K562 (cell line): Measurements from ENCODE around the gene UVRAG. TPM values are rescaled to one million over a fixed set of nuclear protein-coding genes. Genes with fewer than 3 reads are reported as not detected.

Experiments
- ATAC-seq: fragments of 200-7000 bp; cut with Tn5 transposase; 3 replicates; pipeline ENCODE4 v1.9.1; 2020; ENCODE audit warnings: moderate library complexity
- BruUV-seq: library from RNA; stranded (reverse); fragments of 400-500 nt; replicated peaks from 2 replicates; lab custom pipeline; 2021; lab: Mats Ljungman, UMichigan
- CTCF ChIA-PET: fragments of 300-600 bp; formaldehyde crosslinking; extraction: SDS; loops from one replicate; lab custom pipeline; 2021; ENCODE audit warnings: low intra/inter-chr PET ratio; lab: Yijun Ruan, JAX
- POLR2A ChIA-PET: fragments of 300-600, 350-650 bp; sonication (Branson Sonifier 250); formaldehyde crosslinking; extraction: SDS; loops from one replicate; lab custom pipeline; 2021; ENCODE audit warnings: antibody characterized with exemption, inconsistent platforms; lab: Yijun Ruan, JAX
- DNase-seq, 4 experiments: peaks; one replicate each; pipeline versions ENCODE4 v3.0.0 to v3.0.0-alpha.2; 2011 to 2018; ENCODE audit warnings: low spot score in 3 of 4, mixed read lengths in 3 of 4; ENCODE audit errors: extremely low read depth in 1 of 4
- FAIRE-seq: peaks from 2 replicates; lab custom pipeline; 2011; peaks lifted over from hg19 to GRCh38; lab: Jason Lieb, UNC
- H2AFZ ChIP-seq: 2 replicates; pipeline ENCODE4 v1.6.0; 2011; ENCODE audit warnings: low read depth, low read length, control low read depth, inconsistent platforms
- H3K27ac ChIP-seq: fragments of 200-600 bp; 3 replicates; pipeline ENCODE4 v1.8.0; 2011; ENCODE audit warnings: low read depth, mild to moderate bottlenecking, control low read depth, inconsistent platforms, low read length, moderate library complexity, mixed read lengths; ENCODE audit errors: extremely low read depth
- H3K27me3 ChIP-seq, 2 experiments: fragments of 300-600 bp in 1 of 2; 2 replicates in 1 of 2; 3 replicates in 1 of 2; pipeline versions ENCODE4 v1.6.0 to v1.8.0; 2011; ENCODE audit warnings: inconsistent platforms in 2 of 2, low read length in 2 of 2, mild to moderate bottlenecking in 1 of 2, mixed read lengths in 1 of 2, moderate library complexity in 1 of 2; ENCODE audit not compliant: control insufficient read depth in 2 of 2, insufficient read depth in 2 of 2
- H3K36me3 ChIP-seq: fragments of 300-600 bp; 3 replicates; pipeline ENCODE4 v1.8.0; 2011; ENCODE audit warnings: mild to moderate bottlenecking, low read length, inconsistent platforms; ENCODE audit not compliant: control insufficient read depth, insufficient read depth
- H3K4me1 ChIP-seq, 2 experiments: fragments of 200-600 bp in 1 of 2; replicated peaks in 1 of 2; 2 replicates in 1 of 2; 3 replicates in 1 of 2; pipeline versions ENCODE4 v1.5.1 to v1.8.0; 2011; ENCODE audit warnings: inconsistent platforms in 2 of 2, low read length in 2 of 2, mild to moderate bottlenecking in 1 of 2, mixed read lengths in 1 of 2, moderate library complexity in 1 of 2; ENCODE audit not compliant: control insufficient read depth in 2 of 2, insufficient read depth in 2 of 2
- H3K4me2 ChIP-seq: 2 replicates; pipeline ENCODE4 v1.6.1; 2011; ENCODE audit warnings: low read length, control low read depth, inconsistent platforms, mixed read lengths; ENCODE audit not compliant: insufficient read depth
- H3K4me3 ChIP-seq: fragments of 200-600 bp; sonication (generic), shearing (Covaris generic); 2 replicates; pipeline ENCODE4 v1.5.1; 2016; ENCODE audit warnings: control low read depth, inconsistent platforms
- H3K79me2 ChIP-seq: fragments of 200-600 bp; 3 replicates; pipeline ENCODE4 v1.8.0; 2011; ENCODE audit warnings: low read length, inconsistent platforms; ENCODE audit not compliant: control insufficient read depth, insufficient read depth
- H3K9ac ChIP-seq, 2 experiments: 2 replicates each; pipeline versions ENCODE4 v1.6.0 to v1.6.1; 2011; ENCODE audit warnings: low read depth in 2 of 2, low read length in 2 of 2, control low read depth in 1 of 2, inconsistent platforms in 1 of 2, mild to moderate bottlenecking in 1 of 2, mixed read lengths in 1 of 2; ENCODE audit not compliant: insufficient read depth in 1 of 2
- H3K9me1 ChIP-seq: one replicate; pipeline ENCODE4 v1.6.0; 2011; ENCODE audit warnings: inconsistent platforms, mild to moderate bottlenecking, low read length, moderate library complexity; ENCODE audit not compliant: control insufficient read depth, insufficient read depth
- H3K9me3 ChIP-seq: replicated peaks from 2 replicates; pipeline ENCODE4 v1.5.1; 2011; ENCODE audit warnings: low read depth, low read length, inconsistent platforms; ENCODE audit not compliant: control insufficient read depth, insufficient read depth
- H4K20me1 ChIP-seq: replicated peaks from 2 replicates; pipeline ENCODE4 v1.6.1; 2011; ENCODE audit warnings: low read length, inconsistent platforms, mixed read lengths; ENCODE audit not compliant: control insufficient read depth, insufficient read depth
- BRD4 ChIP-seq: fragments of 200-600 bp; sonication (generic); IDR thresholded peaks from 2 replicates; pipeline ENCODE4 v1.6.1; 2017; ENCODE audit warnings: inconsistent platforms
- DIDO1 ChIP-seq: fragments of 450-650 bp; IDR thresholded peaks from 2 replicates; pipeline ENCODE4 v1.6.1; 2016; ENCODE audit warnings: low read depth, missing biosample characterization, missing genetic modification characterization
- ETV5 ChIP-seq: sonication (generic); formaldehyde crosslinking; IDR thresholded peaks from 2 replicates; pipeline ENCODE4 v1.4.0; 2020; ENCODE audit warnings: low read depth, mild to moderate bottlenecking, missing genetic modification reagents
- HNRNPH1 ChIP-seq: fragments of 200-400 bp; formaldehyde crosslinking; optimal IDR thresholded peaks from 2 replicates; pipeline ENCODE3; 2017; ENCODE audit warnings: low read depth, mild to moderate bottlenecking, low read length, moderate library complexity
- NR2C1 ChIP-seq, 2 experiments: fragments of 450-650 bp; IDR thresholded peaks; 2 replicates each; pipeline ENCODE4 v1.6.1; 2017; ENCODE audit warnings: mild to moderate bottlenecking in 2 of 2, antibody characterized with exemption in 1 of 2, inconsistent platforms in 1 of 2, missing compliant biosample characterization in 1 of 2, missing genetic modification characterization in 1 of 2
- POU5F1 ChIP-seq: fragments of 150-350 bp; IDR thresholded peaks from 2 replicates; pipeline ENCODE4 v1.6.1; 2014; ENCODE audit warnings: borderline replicate concordance, low read length, low read depth, mild to moderate bottlenecking; ENCODE audit not compliant: partially characterized antibody
- PTBP1 ChIP-seq: fragments of 200-400 bp; formaldehyde crosslinking; IDR thresholded peaks from 2 replicates; pipeline ENCODE4 v1.6.1; 2017; ENCODE audit warnings: low read depth, low read length
- ZNF445 ChIP-seq: fragments of 250-450 bp; sonication (Bioruptor Pico); IDR thresholded peaks from 2 replicates; pipeline ENCODE4 v1.4.0; 2020; ENCODE audit warnings: low read depth, mild to moderate bottlenecking, moderate library complexity
- ZNF76 ChIP-seq: fragments of 250-450 bp; sonication (Bioruptor Pico); IDR thresholded peaks from 2 replicates; pipeline ENCODE4 v1.4.0; 2020; ENCODE audit warnings: mild to moderate bottlenecking, moderate library complexity, borderline replicate concordance
- WGBS: fragments of 100-300 bp; shearing (Covaris generic); methylation state at CpG from one replicate; pipeline ENCODE4 v1.1.6; 2016; ENCODE audit warnings: low coverage, mixed read lengths; ENCODE audit not compliant: insufficient coverage; ENCODE audit errors: missing lambda C conversion rate; 5-methylcytosine and 5-hydroxymethylcytosine counted together
- in situ Hi-C: fragments of 300-500 bp; cut with MboI; formaldehyde crosslinking; loops from 4 replicates; pipeline ENCODE4 v1.15.0; 2018; ENCODE audit warnings: inconsistent platforms, mixed read lengths
- intact Hi-C: fragments of 100-400 bp; cut with micrococcal nuclease; formaldehyde crosslinking; loops from 2 replicates; pipeline ENCODE4 v1.14.2; 2022
- polyA plus RNA-seq, 8 experiments: library from polyadenylated mRNA; depleted of rRNA in 4 of 8; stranded (reverse) in 5 of 8; unstranded in 3 of 8; fragments of >200 nt; fragmentation: Nextera tagmentation in 2 of 8; fragmentation: Illumina TruSeq in 1 of 8; extraction: Ambion mirVana in 2 of 8; extraction: Trizol in 1 of 8; gene quantifications; 2 replicates each; pipeline versions ENCODE4 v1.2.1 to v1.2.3, GENCODE V29; 2011 to 2014; ENCODE audit warnings: inconsistent platforms in 1 of 8, missing spikeins in 1 of 8
- total RNA-seq, 7 experiments: library from RNA; depleted of rRNA in 6 of 7; stranded (reverse); fragments of >200 nt in 6 of 7; fragmentation: Illumina TruSeq in 2 of 7; extraction: Trizol in 2 of 7; gene quantifications; 2 replicates each; pipeline versions ENCODE4 v1.2.1 to v1.2.3, GENCODE V29; 2011 to 2021; ENCODE audit warnings: low replicate concordance in 1 of 7
- TF ChIP-seq, protein P1 (sequence below), 2 experiments: fragments of 450-650 bp; formaldehyde crosslinking in 1 of 2; IDR thresholded peaks; 2 replicates each; pipeline versions ENCODE4 v1.4.0 to v1.6.1; 2014 to 2020; ENCODE audit warnings: mild to moderate bottlenecking in 2 of 2, borderline replicate concordance in 1 of 2, low read depth in 1 of 2

UVRAG gene
- total and polyA plus RNA-seq, 9 of the 15 experiments (the other 6 are each of a cell fraction or from before 2014, with no cell fraction given), result 3.1 to 17.8 (median 12.4) TPM

DNA sequence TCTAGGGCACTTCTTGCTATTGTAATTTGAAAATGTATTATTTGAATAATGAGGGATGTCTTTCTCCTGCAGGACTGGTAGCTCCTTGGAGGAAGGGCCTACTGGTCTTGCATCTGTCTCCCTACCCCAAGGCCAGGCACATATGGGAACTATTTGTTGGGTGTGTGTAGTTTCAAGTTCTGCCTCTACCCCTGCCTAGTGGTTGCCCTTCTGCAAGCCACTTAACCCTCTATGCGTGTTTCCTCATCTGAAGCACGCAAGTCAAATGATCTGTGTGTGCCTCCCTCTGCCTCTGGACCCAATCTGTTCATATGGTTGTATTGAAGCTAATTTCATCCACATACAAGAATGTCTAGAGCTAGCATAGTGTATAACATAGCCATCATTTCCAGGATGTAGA, 324.3 kb downstream of the UVRAG start:
- H3K27me3 ChIP-seq, result no peaks in the 10 kb centered on the region
- no peaks in the 10 kb centered on the region for H3K79me2 ChIP-seq
- in situ Hi-C loops, result no loop called here
- no peaks in the 10 kb centered on the region for H4K20me1 ChIP-seq
- H3K9me1 ChIP-seq, result no peaks in the 10 kb centered on the region
- CTCF ChIA-PET, result no interaction called here
- no TSS peak for BruUV-seq
- H3K4me2 ChIP-seq, result no peak overlapping the region
- no peak for ATAC-seq
- no peak for FAIRE-seq
- H3K27ac ChIP-seq, result no peak overlapping the region
- intact Hi-C loops, result no loop called here
- no peak overlapping the region for H2AFZ ChIP-seq
- no peak overlapping the region for H3K9ac ChIP-seq
- no peaks in the 10 kb centered on the region for H3K9me3 ChIP-seq
- no peaks in the 10 kb centered on the region for H3K4me1 ChIP-seq
- DNase-seq, result no peak
- H3K4me3 ChIP-seq, result no peak overlapping the region
- TF ChIP-seq POU5F1 (no peak), NR2C1 (IDR thresholded peaks at IDR 0.05) (no peak), NR2C1 (tag; IDR thresholded peaks at IDR 0.05) (no peak), PTBP1 (no peak), ZNF445 (CRISPR knock-in tag) (no peak), DIDO1 (no peak), ZNF76 (CRISPR knock-in tag) (no peak), HNRNPH1 (no peak), BRD4 (no peak), ETV5 (no peak)
- TF ChIP-seq, protein P1, sequence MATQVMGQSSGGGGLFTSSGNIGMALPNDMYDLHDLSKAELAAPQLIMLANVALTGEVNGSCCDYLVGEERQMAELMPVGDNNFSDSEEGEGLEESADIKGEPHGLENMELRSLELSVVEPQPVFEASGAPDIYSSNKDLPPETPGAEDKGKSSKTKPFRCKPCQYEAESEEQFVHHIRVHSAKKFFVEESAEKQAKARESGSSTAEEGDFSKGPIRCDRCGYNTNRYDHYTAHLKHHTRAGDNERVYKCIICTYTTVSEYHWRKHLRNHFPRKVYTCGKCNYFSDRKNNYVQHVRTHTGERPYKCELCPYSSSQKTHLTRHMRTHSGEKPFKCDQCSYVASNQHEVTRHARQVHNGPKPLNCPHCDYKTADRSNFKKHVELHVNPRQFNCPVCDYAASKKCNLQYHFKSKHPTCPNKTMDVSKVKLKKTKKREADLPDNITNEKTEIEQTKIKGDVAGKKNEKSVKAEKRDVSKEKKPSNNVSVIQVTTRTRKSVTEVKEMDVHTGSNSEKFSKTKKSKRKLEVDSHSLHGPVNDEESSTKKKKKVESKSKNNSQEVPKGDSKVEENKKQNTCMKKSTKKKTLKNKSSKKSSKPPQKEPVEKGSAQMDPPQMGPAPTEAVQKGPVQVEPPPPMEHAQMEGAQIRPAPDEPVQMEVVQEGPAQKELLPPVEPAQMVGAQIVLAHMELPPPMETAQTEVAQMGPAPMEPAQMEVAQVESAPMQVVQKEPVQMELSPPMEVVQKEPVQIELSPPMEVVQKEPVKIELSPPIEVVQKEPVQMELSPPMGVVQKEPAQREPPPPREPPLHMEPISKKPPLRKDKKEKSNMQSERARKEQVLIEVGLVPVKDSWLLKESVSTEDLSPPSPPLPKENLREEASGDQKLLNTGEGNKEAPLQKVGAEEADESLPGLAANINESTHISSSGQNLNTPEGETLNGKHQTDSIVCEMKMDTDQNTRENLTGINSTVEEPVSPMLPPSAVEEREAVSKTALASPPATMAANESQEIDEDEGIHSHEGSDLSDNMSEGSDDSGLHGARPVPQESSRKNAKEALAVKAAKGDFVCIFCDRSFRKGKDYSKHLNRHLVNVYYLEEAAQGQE (IDR thresholded peaks at IDR 0.05; ENCODE audit: borderline replicate concordance), result no peak
- TF ChIP-seq, protein P1 (CRISPR knock-in tag; IDR thresholded peaks at IDR 0.05; ENCODE audit: low read depth), result no peak
- TF ChIP-seq, all 486 proteins: peak for 0
- POLR2A ChIA-PET, result no interaction called here
- peaks cover 17% of the 10 kb centered on the region; the same call in 1 of the 3 replicates for H3K36me3 ChIP-seq
- WGBS, result 75% methylated on average over 2 of the region's 2 CpGs
